Measurements from ENCODE around the gene SART3.

SART3 gene

GRCh38 chr12:108560752-108561719, at the start of gene SART3:
TSS of gene SART3 (minus strand) at chr12:108561173. CDS start at chr12:108561154, 19 bp downstream.
- TF ChIP-seq CTCF (conservative IDR thresholded peaks at IDR 0.05; ENCODE audit: low read length) = no peak
- H3K4me3 ChIP-seq (ENCODE audit: low read length) = peak within 1 kb of the TSS; percentile 100
- peak; percentile 88 for DNase-seq (ENCODE audit: low read depth)

GRCh38 chr12:108610336-108610815, 49.4 kb upstream of the SART3 start:
- TF ChIP-seq CTCF (conservative IDR thresholded peaks at IDR 0.05; ENCODE audit: low read length) = no peak
- no peak overlapping the region for H3K4me3 ChIP-seq (ENCODE audit: low read length)
- DNase-seq (ENCODE audit: low read depth) = no peak

GRCh38 chr12:108609537-108610335, 48.8 kb upstream of the SART3 start:
- TF ChIP-seq CTCF (conservative IDR thresholded peaks at IDR 0.05; ENCODE audit: low read length) = no peak
- H3K4me3 ChIP-seq (ENCODE audit: low read length) = no peak overlapping the region
- peak; percentile 95 for DNase-seq (ENCODE audit: low read depth)

GRCh38 chr12:108608616-108609015, 47.6 kb upstream of the SART3 start:
- no peak for TF ChIP-seq CTCF (conservative IDR thresholded peaks at IDR 0.05; ENCODE audit: low read length)
- no peak for DNase-seq (ENCODE audit: low read depth)
- no peak overlapping the region for H3K4me3 ChIP-seq (ENCODE audit: low read length)

- no peak for DNase-seq (ENCODE audit: low read depth)
- no peak for TF ChIP-seq CTCF (conservative IDR thresholded peaks at IDR 0.05; ENCODE audit: low read length)
- no peak overlapping the region for H3K4me3 ChIP-seq (ENCODE audit: low read length)
Observed at GRCh38 chr12:108607981-108608600, 47.1 kb upstream of the SART3 start.

GRCh38 chr12:108606492-108606891, 45.5 kb upstream of the SART3 start:
- no peak for TF ChIP-seq CTCF (conservative IDR thresholded peaks at IDR 0.05; ENCODE audit: low read length)
- H3K4me3 ChIP-seq (ENCODE audit: low read length) = no peak overlapping the region
- no peak for DNase-seq (ENCODE audit: low read depth)

Measured in AG10803 (cell line).